Calu3 (cell line): ENCODE results near the gene SYT10. TPM values are rescaled to one million over a fixed set of nuclear protein-coding genes. Genes with fewer than 3 reads are reported as not detected.
A peak's percentile ranks its signal among the peaks of the same experiment; 100 is the strongest.

Source experiments
- BruUV-seq: library from RNA; stranded (reverse); fragments of 400-500 nt; replicated peaks from 2 replicates; lab custom pipeline; 2021; lab: Mats Ljungman, UMichigan
- CTCF ChIA-PET: fragments of 300-600 bp; sonication (Branson Sonifier 250); formaldehyde crosslinking; loops from one replicate; lab custom pipeline; 2022; ENCODE audit warnings: antibody characterized with exemption; lab: Charles Lee
- DNase-seq: peaks from one replicate; pipeline ENCODE4 v3.0.0; 2022
- H3K27ac Mint-ChIP-seq: one replicate; pipeline ENCODE4 v1.8.0; 2022; ENCODE audit warnings: mixed read lengths; ENCODE audit not compliant: unreplicated experiment
- H3K27me3 Mint-ChIP-seq: one replicate; pipeline ENCODE4 v1.8.0; 2022; ENCODE audit warnings: mixed read lengths; ENCODE audit not compliant: unreplicated experiment
- H3K36me3 Mint-ChIP-seq: one replicate; pipeline ENCODE4 v1.8.0; 2022; ENCODE audit warnings: mild to moderate bottlenecking, moderate library complexity, mixed read lengths; ENCODE audit not compliant: insufficient read depth, unreplicated experiment
- H3K4me1 Mint-ChIP-seq: one replicate; pipeline ENCODE4 v1.8.0; 2022; ENCODE audit warnings: mild to moderate bottlenecking, low read depth, mixed read lengths; ENCODE audit not compliant: unreplicated experiment
- H3K4me3 Mint-ChIP-seq: one replicate; pipeline ENCODE4 v1.8.0; 2022; ENCODE audit warnings: mild to moderate bottlenecking, low read depth, moderate library complexity, mixed read lengths; ENCODE audit not compliant: unreplicated experiment
- H3K9me3 Mint-ChIP-seq: one replicate; pipeline ENCODE4 v1.8.0; 2022; ENCODE audit warnings: low read depth, mixed read lengths; ENCODE audit not compliant: unreplicated experiment
- CTCF ChIP-seq: fragments of 200-600 bp; IDR thresholded peaks from one replicate; pipeline ENCODE4 v1.8.0; 2022; ENCODE audit warnings: antibody characterized with exemption; ENCODE audit not compliant: unreplicated experiment
- intact Hi-C: fragments of 100-400 bp; cut with micrococcal nuclease; formaldehyde crosslinking; loops from one replicate; pipeline ENCODE4 v1.10.0; 2022; ENCODE audit not compliant: unreplicated experiment
- total RNA-seq: library from RNA; stranded (reverse); gene quantifications from 2 replicates; pipeline ENCODE4 v1.2.3, GENCODE V29; 2022

Gene SYT10
- total RNA-seq, 1 experiment from 2014 or later, result 2.9 TPM

DNA sequence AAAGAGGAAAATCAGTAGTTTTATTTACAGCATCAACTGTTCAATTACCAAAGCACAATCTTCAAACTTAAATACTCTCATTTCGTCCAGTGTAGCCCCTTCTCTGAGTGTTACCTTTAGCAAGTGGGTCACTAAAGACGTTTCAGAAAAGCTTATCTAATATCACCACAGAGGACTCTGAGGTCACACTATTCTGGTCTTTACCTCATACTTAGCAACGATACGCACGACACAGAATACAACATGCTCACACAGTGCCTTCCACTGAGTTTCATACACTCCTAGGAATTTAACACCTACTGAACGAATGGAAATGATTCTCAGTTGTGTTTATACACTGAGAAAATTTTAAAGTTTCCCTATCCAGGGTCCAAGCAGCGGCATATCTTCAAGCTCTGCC is 2.0 kb downstream of the SYT10 start:
- H3K9me3 Mint-ChIP-seq, result no peaks in the 10 kb centered on the region
- H3K27ac Mint-ChIP-seq, result no peak overlapping the region
- peaks cover 23% of the 10 kb centered on the region for H3K36me3 Mint-ChIP-seq
- CTCF ChIA-PET, result no interaction called here
- H3K4me1 Mint-ChIP-seq, result no peaks in the 10 kb centered on the region
- DNase-seq, result no peak
- no peaks in the 10 kb centered on the region for H3K27me3 Mint-ChIP-seq
- no TSS peak for BruUV-seq
- intact Hi-C loops, result loop anchor here (5.0 kb wide), 1 partner anchor 50 kb away; no protein-coding TSS in a partner anchor
- H3K4me3 Mint-ChIP-seq, result peak overlapping the region; percentile 88
- no peak for TF ChIP-seq CTCF

GRCh38 chr12:33432992-33433391 is 6.6 kb downstream of the SYT10 start:
- Mint-ChIP-seq H3K27me3 (no peaks in the 10 kb centered on the region), H3K36me3 (no peaks in the 10 kb centered on the region), H3K4me1 (peaks cover 10% of the 10 kb centered on the region), H3K9me3 (no peaks in the 10 kb centered on the region), H3K27ac (no peak overlapping the region), H3K4me3 (no peak overlapping the region)
- no peak for DNase-seq
- TF ChIP-seq CTCF, result no peak
- intact Hi-C loops, result no loop called here
- CTCF ChIA-PET, result no interaction called here
- BruUV-seq, result no TSS peak

DNA sequence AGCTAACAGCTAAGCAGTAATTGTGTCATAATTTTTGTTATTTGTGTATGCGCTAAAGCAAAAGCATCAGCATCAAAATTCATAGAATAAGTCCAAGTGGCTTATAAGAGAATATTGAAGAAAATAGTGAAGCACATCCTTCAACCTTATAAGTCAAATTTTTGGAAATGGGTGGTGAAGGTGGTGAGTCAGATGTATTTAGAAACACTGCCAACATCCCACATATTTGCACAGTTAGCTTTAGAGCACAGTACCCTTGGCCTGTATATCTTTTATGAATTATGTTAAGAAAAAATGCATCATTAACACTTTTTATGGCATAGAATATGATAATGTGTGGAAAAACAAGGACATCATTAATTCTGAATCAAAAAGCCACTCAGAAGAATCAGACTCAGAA is 8.0 kb downstream of the SYT10 start:
- no peaks in the 10 kb centered on the region for H3K36me3 Mint-ChIP-seq
- H3K27ac Mint-ChIP-seq, result no peak overlapping the region
- intact Hi-C loops, result no loop called here
- peaks cover 21% of the 10 kb centered on the region for H3K4me1 Mint-ChIP-seq
- no peaks in the 10 kb centered on the region for H3K27me3 Mint-ChIP-seq
- TF ChIP-seq CTCF, result no peak
- no peaks in the 10 kb centered on the region for H3K9me3 Mint-ChIP-seq
- no peak overlapping the region for H3K4me3 Mint-ChIP-seq
- CTCF ChIA-PET, result no interaction called here
- DNase-seq, result no peak
- BruUV-seq, result no TSS peak

- H3K9me3 Mint-ChIP-seq, result no peaks in the 10 kb centered on the region
- no peak for TF ChIP-seq CTCF
- CTCF ChIA-PET, result no interaction called here
Measured at GRCh38 chr12:33429468-33429867, 10.2 kb downstream of the SYT10 start.

More at GRCh38 chr12:33429468-33429867, 10.2 kb downstream of the SYT10 start:
- no peaks in the 10 kb centered on the region for H3K27me3 Mint-ChIP-seq
- intact Hi-C loops, result loop anchor here (10.0 kb wide), 2 partner anchors 205 to 675 kb away; partner anchors contain the start of gene YARS2
- H3K27ac Mint-ChIP-seq, result no peak overlapping the region
- BruUV-seq, result no TSS peak
- DNase-seq, result no peak
- H3K36me3 Mint-ChIP-seq, result no peaks in the 10 kb centered on the region
- H3K4me1 Mint-ChIP-seq, result peaks cover 34% of the 10 kb centered on the region
- no peak overlapping the region for H3K4me3 Mint-ChIP-seq
